Activated T-cell treated with anti-CD3 and anti-CD28 coated beads for 48 hours (primary cell): ENCODE measurements around the gene TMEM101.
"Not testable (repeated sequence)": the region's sequence is repeated elsewhere in the genome, so short reads cannot be mapped to it uniquely, and the experiment has no call there.

ENCODE experiments used
- DNase-seq: peaks from one replicate; pipeline ENCODE4 v3.0.0-alpha.2; 2020; ENCODE audit warnings: low read depth

Gene TMEM101

GRCh38 chr17:44000141-44000860, 14.5 kb downstream of the TMEM101 start:
- no peak for DNase-seq

- no peak for DNase-seq
Measured at GRCh38 chr17:43999024-43999423, 15.7 kb downstream of the TMEM101 start.

- no peak for DNase-seq
Measured at GRCh38 chr17:43998552-43998951, 16.2 kb downstream of the TMEM101 start.

- DNase-seq, result not testable (repeated sequence)
Measured at GRCh38 chr17:43997180-43997579, 17.6 kb downstream of the TMEM101 start.

- no peak for DNase-seq
Measured at GRCh38 chr17:43995150-43995471, 19.7 kb downstream of the TMEM101 start.

- DNase-seq, result peak; percentile 65
Measured at GRCh38 chr17:43994272-43995149, 20.3 kb downstream of the TMEM101 start.

GRCh38 chr17:43992641-43993040, 22.1 kb downstream of the TMEM101 start:
- DNase-seq, result no peak

GRCh38 chr17:43988301-43988700, 26.5 kb downstream of the TMEM101 start:
- no peak for DNase-seq

GRCh38 chr17:43987131-43988021, 27.4 kb downstream of the TMEM101 start:
- no peak for DNase-seq

GRCh38 chr17:43986225-43986981, 28.4 kb downstream of the TMEM101 start:
- DNase-seq, result no peak

GRCh38 chr17:43984521-43984920, 30.2 kb downstream of the TMEM101 start:
- no peak for DNase-seq

GRCh38 chr17:43983515-43984411, 31.0 kb downstream of the TMEM101 start:
- no peak for DNase-seq

- DNase-seq, result no peak
Measured at GRCh38 chr17:43983196-43983514, 31.6 kb downstream of the TMEM101 start.

- no peak for DNase-seq
Measured at GRCh38 chr17:43982171-43982570, 32.6 kb downstream of the TMEM101 start.

- DNase-seq, result no peak
Measured at GRCh38 chr17:43979671-43980070, 35.1 kb downstream of the TMEM101 start.

GRCh38 chr17:43979011-43979410, 35.8 kb downstream of the TMEM101 start:
- no peak for DNase-seq

GRCh38 chr17:43978078-43978477, 36.7 kb downstream of the TMEM101 start:
- DNase-seq, result no peak

GRCh38 chr17:43976963-43977837, 37.6 kb downstream of the TMEM101 start:
- no peak for DNase-seq

- no peak for DNase-seq
Measured at GRCh38 chr17:43975898-43976297, 38.9 kb downstream of the TMEM101 start.
